Stimulated activated CD8-positive, alpha-beta memory T cell treated with anti-CD3 and anti-CD28 coated beads, Interleukin-4, amount 100 ng/mL, for 1 hour (primary cell): ENCODE measurements around the gene KPNA3.
"Not testable (repeated sequence)": the region's sequence is repeated elsewhere in the genome, so short reads cannot be mapped to it uniquely, and the experiment has no call there.

Source experiments
- DNase-seq, 2 donors: peaks; one replicate each; pipeline ENCODE4 v3.0.0-alpha.2; 2020; ENCODE audit warnings: low read depth in 2 of 2, low spot score in 1 of 2

KPNA3 gene

GRCh38 chr13:49810567-49811526 is 18.4 kb upstream of the KPNA3 start:
- no peak for DNase-seq

DNA sequence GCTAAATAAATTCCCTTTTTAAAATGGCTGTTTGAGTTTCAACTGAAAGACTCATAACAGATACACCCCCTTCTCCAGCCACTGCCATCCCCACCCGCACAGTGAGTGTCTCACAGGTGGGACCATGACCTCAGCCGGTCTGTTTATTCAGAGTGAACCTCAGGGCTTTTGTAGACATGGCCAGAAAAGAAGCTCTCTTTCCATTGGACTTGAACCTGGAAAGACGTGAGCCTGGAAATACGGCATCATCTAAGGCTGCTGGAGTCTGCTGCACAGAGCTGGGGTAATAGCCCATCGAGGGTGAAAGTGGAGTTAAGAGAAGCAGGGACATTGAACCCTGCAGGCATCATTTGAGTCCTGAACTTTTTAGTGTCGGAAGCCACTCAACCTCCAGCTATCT is 15.2 kb upstream of the KPNA3 start:
- no peak for DNase-seq

GRCh38 chr13:49806126-49806536 is 13.6 kb upstream of the KPNA3 start:
- no peak for DNase-seq

GRCh38 chr13:49803047-49803446 is 10.6 kb upstream of the KPNA3 start:
- not testable (repeated sequence) for DNase-seq

DNA sequence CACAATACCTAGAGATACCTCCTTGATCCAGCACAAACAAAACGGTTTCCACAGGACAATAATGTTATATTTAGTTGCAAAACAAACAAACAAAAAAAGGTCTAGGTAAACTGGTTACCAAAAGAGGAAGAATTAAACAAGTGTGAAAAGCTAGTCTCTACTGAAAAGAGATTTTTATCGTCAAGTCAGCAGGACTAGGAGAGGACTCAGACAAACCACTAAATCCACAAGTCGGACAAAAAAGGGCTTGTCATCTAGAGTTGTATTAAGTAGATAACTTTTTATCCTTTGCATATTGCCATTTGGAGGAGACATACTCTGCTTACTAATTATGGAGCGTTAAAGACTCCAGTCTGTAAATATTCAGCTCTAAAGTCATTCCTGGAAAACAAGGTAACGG is 9.9 kb upstream of the KPNA3 start:
- DNase-seq = no peak

GRCh38 chr13:49791711-49792549 is 552 bp downstream of the KPNA3 start:
- DNase-seq = peak; percentile 7 to 14

DNA sequence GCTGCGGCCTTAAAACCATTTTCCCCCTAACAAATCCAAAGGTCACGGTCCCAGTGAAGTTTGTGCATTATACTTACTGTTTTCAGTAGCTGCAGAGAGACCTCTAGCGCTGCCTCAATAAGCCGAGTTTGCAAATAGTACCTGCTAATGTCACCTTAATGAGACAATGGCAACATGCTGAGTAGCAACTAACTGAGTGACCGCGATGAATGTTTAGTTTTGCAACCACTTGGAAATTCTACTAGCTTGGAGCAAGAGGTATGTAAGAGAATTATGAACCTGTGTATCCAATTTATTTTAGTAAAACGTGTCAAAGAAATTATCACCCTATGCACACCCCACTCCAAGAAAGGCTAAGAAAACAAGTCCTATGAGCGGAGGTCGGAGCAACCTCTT is 1.2 kb downstream of the KPNA3 start:
- no peak for DNase-seq

GRCh38 chr13:49789968-49790367 is 2.5 kb downstream of the KPNA3 start:
- no peak for DNase-seq

DNA sequence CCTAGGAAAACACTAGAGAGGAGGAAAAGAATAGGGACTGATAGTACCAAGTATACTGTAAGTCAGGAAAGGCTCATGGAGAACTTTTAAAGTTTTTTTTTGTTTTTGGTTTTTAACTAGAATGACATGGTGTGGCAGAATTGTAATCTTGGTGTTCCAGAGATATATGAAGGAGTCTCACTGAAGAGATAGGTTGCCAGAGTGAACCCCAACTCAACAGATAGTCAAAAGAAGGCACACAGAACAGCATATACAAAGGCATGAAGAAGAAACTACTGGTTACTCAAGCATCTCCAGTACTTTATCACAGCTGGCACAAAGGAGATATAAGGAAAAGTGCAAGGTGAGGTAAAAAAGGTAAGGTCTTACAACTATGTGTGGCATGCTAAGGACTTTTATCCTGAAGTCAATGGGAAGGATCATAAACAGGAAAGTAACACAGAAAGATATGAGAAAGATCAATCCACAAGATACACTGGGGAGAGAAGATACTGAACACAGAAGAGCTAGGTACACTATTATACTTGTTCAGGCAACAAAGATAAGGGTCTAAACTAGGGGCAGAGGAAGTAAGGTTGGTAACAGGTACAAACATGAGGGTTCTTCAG is 6.0 kb downstream of the KPNA3 start:
- no peak for DNase-seq

DNA sequence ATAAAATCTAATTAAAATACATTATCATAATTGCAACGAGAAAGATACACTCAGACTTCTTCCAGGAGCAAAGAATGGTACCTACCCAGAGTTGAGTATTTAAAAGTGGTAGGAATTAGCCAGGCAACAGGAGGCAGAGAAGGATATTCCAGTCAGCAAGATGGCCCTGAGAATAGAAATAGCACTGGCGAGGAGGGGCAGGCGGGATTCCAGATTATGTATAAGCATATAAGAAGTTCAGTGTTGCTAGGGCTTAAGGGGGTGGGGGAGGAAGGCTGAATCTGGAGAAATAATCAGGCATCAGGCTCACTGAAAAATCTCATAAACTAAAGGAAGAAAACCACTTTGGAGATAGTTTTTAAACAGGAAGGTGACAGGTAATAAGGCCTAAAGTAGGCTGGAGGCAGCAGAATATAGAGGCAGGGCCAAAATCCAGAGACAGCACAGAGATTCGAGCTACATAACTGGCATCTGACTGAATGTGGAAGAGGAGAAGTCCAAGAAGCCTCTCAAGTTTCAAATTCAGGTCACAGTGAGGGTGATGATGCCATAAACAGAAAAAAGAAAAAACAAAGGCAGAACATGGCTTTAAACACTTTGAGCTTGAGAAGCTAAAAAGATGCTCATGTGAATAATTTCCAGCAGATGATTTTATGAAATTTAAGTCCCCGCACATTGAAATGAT is 7.5 kb downstream of the KPNA3 start:
- DNase-seq = no peak

- no peak for DNase-seq
These were observed 8.6 kb downstream of the KPNA3 start for GRCh38 chr13:49783865-49784264.

- DNase-seq = no peak
These were observed 9.7 kb downstream of the KPNA3 start for GRCh38 chr13:49782784-49783183.

GRCh38 chr13:49781806-49782205 is 10.7 kb downstream of the KPNA3 start:
- DNase-seq = no peak

DNA sequence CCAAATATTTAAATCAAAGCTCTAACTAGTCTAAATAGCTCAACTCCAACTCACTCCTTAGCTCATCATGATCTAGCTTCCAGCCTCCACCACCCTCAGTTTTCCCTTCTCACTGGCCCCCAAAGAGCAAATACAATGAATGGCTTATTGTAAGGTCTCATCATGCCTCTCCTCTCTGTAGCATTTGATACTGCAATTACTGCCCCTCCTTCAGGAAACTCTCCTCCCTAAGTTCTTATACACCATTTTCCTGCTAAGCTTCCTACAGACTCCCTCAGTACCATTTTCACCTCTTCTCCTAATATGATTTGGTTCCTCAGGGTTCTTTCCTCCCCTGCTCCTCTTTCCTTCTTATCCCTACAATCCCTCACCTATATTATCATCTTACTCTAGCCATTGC is 12.8 kb downstream of the KPNA3 start:
- DNase-seq = no peak

- DNase-seq = no peak
These were observed 14.5 kb downstream of the KPNA3 start for GRCh38 chr13:49777746-49778614.

DNA sequence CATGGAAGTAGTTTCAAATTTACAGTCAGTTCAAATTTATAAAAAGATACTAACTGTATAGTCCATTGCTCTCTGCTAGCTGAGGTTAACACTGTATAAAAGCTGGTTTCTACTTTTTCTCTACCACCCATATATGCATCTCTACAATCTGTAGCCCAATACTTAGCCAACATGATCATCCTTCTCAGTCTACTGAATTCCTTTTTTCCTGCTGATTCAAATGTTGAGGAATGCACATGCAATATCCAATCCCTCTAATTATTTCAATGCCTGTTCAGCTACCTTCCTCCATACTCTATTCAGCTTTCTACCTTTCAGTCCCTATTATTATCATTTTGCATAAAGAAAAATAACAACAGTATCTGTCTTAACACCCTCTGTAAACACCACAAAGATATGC is 15.6 kb downstream of the KPNA3 start:
- no peak for DNase-seq

GRCh38 chr13:49774376-49775005 is 18.0 kb downstream of the KPNA3 start:
- DNase-seq = no peak

DNA sequence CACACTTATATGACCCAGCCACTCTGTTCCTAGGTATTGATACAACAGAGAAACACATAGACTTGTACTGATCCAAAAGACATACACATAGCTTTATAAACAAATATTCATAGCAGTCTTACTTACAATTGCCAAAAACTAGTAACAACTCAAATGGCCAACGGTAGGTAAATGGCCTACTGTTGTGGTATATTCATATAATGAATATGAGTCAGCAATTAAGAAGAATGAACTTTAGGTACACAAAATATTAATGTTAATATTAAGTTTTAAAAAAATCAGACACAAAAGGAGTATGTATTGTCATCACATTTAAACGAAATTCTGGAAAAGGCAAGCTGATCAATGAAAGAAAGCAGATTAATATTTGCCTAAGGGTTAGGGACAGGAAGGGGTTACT is 19.7 kb downstream of the KPNA3 start:
- no peak for DNase-seq

- not testable (repeated sequence) for DNase-seq
These were observed 30.7 kb downstream of the KPNA3 start for GRCh38 chr13:49761811-49762210.

DNA sequence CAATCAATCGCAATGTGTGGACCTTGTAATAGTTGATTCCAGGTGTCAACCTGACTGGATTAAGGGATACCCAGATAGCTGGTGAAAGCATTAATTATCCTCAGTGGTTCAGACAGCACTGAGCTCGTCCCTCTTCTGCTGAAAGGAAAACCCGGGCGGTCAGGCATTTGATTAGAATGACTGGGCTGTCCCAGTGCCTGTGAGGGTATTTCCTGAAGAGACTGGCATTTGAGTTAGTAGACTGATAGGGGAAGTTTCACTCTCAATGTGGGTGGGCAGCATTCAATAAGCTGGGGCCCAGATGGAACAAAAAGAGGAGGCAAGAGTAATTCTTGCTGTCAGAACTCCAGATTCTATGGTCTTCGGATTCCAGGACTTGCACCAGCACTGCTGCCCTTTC is 31.9 kb downstream of the KPNA3 start:
- DNase-seq = no peak
